ENCODE data around the gene TPCN2.

- TF ChIP-seq, protein P1, sequence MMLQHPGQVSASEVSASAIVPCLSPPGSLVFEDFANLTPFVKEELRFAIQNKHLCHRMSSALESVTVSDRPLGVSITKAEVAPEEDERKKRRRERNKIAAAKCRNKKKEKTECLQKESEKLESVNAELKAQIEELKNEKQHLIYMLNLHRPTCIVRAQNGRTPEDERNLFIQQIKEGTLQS (IDR thresholded peaks at IDR 0.05) = no peak
- no peak for TF ChIP-seq CTCF (IDR thresholded peaks at IDR 0.05; ENCODE audit: low read depth, low read length, missing input control)
- no peak for TF ChIP-seq SP1 (IDR thresholded peaks at IDR 0.05)
- TF ChIP-seq EGR1 (IDR thresholded peaks at IDR 0.05; ENCODE audit: low read depth in 2 of 2) = no peak
- no peak for TF ChIP-seq RAD21 (IDR thresholded peaks at IDR 0.05)
- no peak for TF ChIP-seq HNF4A (conservative IDR thresholded peaks at IDR 0.05)
- TF ChIP-seq JUND (IDR thresholded peaks at IDR 0.05) = no peak
- TF ChIP-seq REST (IDR thresholded peaks at IDR 0.05) = no peak
Observed at GRCh38 chr11:69144316-69145049, 95.8 kb downstream of the TPCN2 start.
